Neural progenitor cell (in vitro differentiated cells): Measurements from ENCODE around the gene SIT1.

ENCODE experiments used
- CTCF ChIP-seq: fragments of 200-600 bp; sonication (generic); IDR thresholded peaks from 2 replicates; pipeline ENCODE4 v1.5.1; 2017; ENCODE audit warnings: antibody characterized with exemption, mild to moderate bottlenecking
- EZH2 ChIP-seq: fragments of 200-600 bp; sonication (generic); IDR thresholded peaks from 2 replicates; pipeline ENCODE4 v1.6.1; 2017; ENCODE audit warnings: antibody characterized with exemption, mild to moderate bottlenecking, moderate library complexity

GRCh38 chr9:35691757-35692301 is 41.1 kb upstream of the SIT1 start:
- TF ChIP-seq CTCF, result peak; percentile 8
- no peak for TF ChIP-seq EZH2
